Measurements from ENCODE around the gene CXCL11. TPM values are rescaled to one million over a fixed set of nuclear protein-coding genes. Genes with fewer than 3 reads are reported as not detected.

Gene CXCL11
- total and polyA plus RNA-seq, 2 experiments from 2014 or later = 0.81 to 1.9 TPM

- Histone ChIP-seq H2AFZ (peak overlapping the region; percentile 66; the same call in 1 of the 2 replicates), H3K36me3 (ENCODE audit: insufficient read depth) (no peaks in the 10 kb centered on the region), H3K4me1 (ENCODE audit: insufficient read depth) (peaks cover 16% of the 10 kb centered on the region), H3K27ac (ENCODE audit: low read depth) (no peak overlapping the region), H3K4me3 (no peak overlapping the region), H3F3A (replicated peaks; ENCODE audit: low read depth) (no peaks in the 10 kb centered on the region), H3K4me2 (no peak overlapping the region), H4K20me1 (replicated peaks; ENCODE audit: insufficient read depth) (no peaks in the 10 kb centered on the region), H3K79me2 (replicated peaks; ENCODE audit: insufficient read depth) (no peaks in the 10 kb centered on the region), H3K9me2 (ENCODE audit: insufficient read depth) (no peaks in the 10 kb centered on the region), H3K27me3 (ENCODE audit: insufficient read depth) (no peaks in the 10 kb centered on the region)
- DNase-seq (ENCODE audit: low spot score) = peak; percentile 8
- ATAC-seq = peak; percentile 61
- no peaks in the 10 kb centered on the region for H3K36me3 Mint-ChIP-seq (ENCODE audit: low read depth)
- peaks cover 3% of the 10 kb centered on the region for H3K27me3 Mint-ChIP-seq (ENCODE audit: insufficient read depth, low read depth, poor library complexity)
- H3K4me3 Mint-ChIP-seq = no peak overlapping the region
- TF ChIP-seq EZH2 (IDR thresholded peaks at IDR 0.05; ENCODE audit: low read depth, unreplicated experiment) (no peak), REST (IDR thresholded peaks at IDR 0.05; ENCODE audit: unreplicated experiment) (no peak), ETS1 (IDR thresholded peaks at IDR 0.05) (no peak), STAT1 (IDR thresholded peaks at IDR 0.05; ENCODE audit: unreplicated experiment) (no peak), ZNF331 (CRISPR knock-in tag; IDR thresholded peaks at IDR 0.05; ENCODE audit: low read depth) (no peak), ZNF114 (CRISPR knock-in tag; IDR thresholded peaks at IDR 0.05) (no peak), ZNF462 (CRISPR knock-in tag; IDR thresholded peaks at IDR 0.05) (no peak), EZH2phosphoT487 (IDR thresholded peaks at IDR 0.05; ENCODE audit: unreplicated experiment) (no peak), JUNB (IDR thresholded peaks at IDR 0.05; ENCODE audit: unreplicated experiment) (no peak), NANOG (IDR thresholded peaks at IDR 0.05; ENCODE audit: borderline replicate concordance) (no peak), POLR2AphosphoS5 (IDR thresholded peaks at IDR 0.05; ENCODE audit: low read depth) (no peak), CREB1 (CRISPR knock-in tag; IDR thresholded peaks at IDR 0.05; ENCODE audit: low read depth) (no peak), CTCF (conservative IDR thresholded peaks at IDR 0.05; ENCODE audit: low read depth in 2 of 2) (no peak)
- peaks cover 24% of the 10 kb centered on the region for H3K4me1 Mint-ChIP-seq
- H3K27ac Mint-ChIP-seq = peak overlapping the region; percentile 91
- H3K9me3 Mint-ChIP-seq = no peaks in the 10 kb centered on the region
These were observed 19.5 kb downstream of the CXCL11 start for GRCh38 chr4:76016393-76016792.
